HG02588 (cell line): Measurements from ENCODE around the gene RBM26.

Source experiments
- ATAC-seq: cut with Tn5 transposase; IDR thresholded peaks from one replicate; pipeline ENCODE4 v1.9.1; 2021; ENCODE audit warnings: mild to moderate bottlenecking, moderate library complexity; ENCODE audit not compliant: unreplicated experiment

The RBM26 gene

GRCh38 chr13:79423801-79424642, 18.0 kb upstream of the RBM26 start:
- ATAC-seq = peak; percentile 78

- no peak for ATAC-seq
Measured at GRCh38 chr13:79423340-79423739, 17.3 kb upstream of the RBM26 start.

- ATAC-seq = no peak
Measured at GRCh38 chr13:79419365-79419764, 13.3 kb upstream of the RBM26 start.

- no peak for ATAC-seq
Measured at GRCh38 chr13:79417741-79418140, 11.7 kb upstream of the RBM26 start.

GRCh38 chr13:79413521-79413920, 7.5 kb upstream of the RBM26 start:
- no peak for ATAC-seq

- ATAC-seq = no peak
Measured at GRCh38 chr13:79409828-79410227, 3.8 kb upstream of the RBM26 start.

GRCh38 chr13:79407349-79407979, 1.4 kb upstream of the RBM26 start:
- ATAC-seq = no peak

GRCh38 chr13:79406597-79406908, 498 bp upstream of the RBM26 start:
- peak; percentile 20 for ATAC-seq

- peak; percentile 48 for ATAC-seq
Measured at GRCh38 chr13:79405501-79405830, 589 bp downstream of the RBM26 start.

GRCh38 chr13:79404985-79405384, 1.1 kb downstream of the RBM26 start:
- ATAC-seq = no peak

- ATAC-seq = no peak
Measured at GRCh38 chr13:79404361-79404760, 1.7 kb downstream of the RBM26 start.

GRCh38 chr13:79403113-79403512, 2.9 kb downstream of the RBM26 start:
- ATAC-seq = no peak

- ATAC-seq = no peak
Measured at GRCh38 chr13:79402679-79403078, 3.4 kb downstream of the RBM26 start.

GRCh38 chr13:79402074-79402635, 3.9 kb downstream of the RBM26 start:
- ATAC-seq = no peak

- peak; percentile 32 for ATAC-seq
Measured at GRCh38 chr13:79401259-79402070, 4.6 kb downstream of the RBM26 start.

GRCh38 chr13:79398915-79399314, 7.1 kb downstream of the RBM26 start:
- no peak for ATAC-seq

GRCh38 chr13:79398127-79398526, 7.9 kb downstream of the RBM26 start:
- no peak for ATAC-seq

GRCh38 chr13:79395881-79396280, 10.2 kb downstream of the RBM26 start:
- ATAC-seq = no peak

- ATAC-seq = peak; percentile 68
Measured at GRCh38 chr13:79393564-79394249, 12.3 kb downstream of the RBM26 start.

GRCh38 chr13:79392882-79393563, 13.0 kb downstream of the RBM26 start:
- ATAC-seq = peak; percentile 46
